Natural killer cell treated with Interleukin-12 subunit alpha and Interleukin-12 subunit beta and Interleukin-15 and Interleukin-18, amount 100 ng/mL, for 72 hours (primary cell): ENCODE data around the gene RNF212. TPM values are rescaled to one million over a fixed set of nuclear protein-coding genes. Genes with fewer than 3 reads are reported as not detected.
A peak's percentile ranks its signal among the peaks of the same experiment; 100 is the strongest.
"Not testable (repeated sequence)": the region's sequence is repeated elsewhere in the genome, so short reads cannot be mapped to it uniquely, and the experiment has no call there.

Experiments used
- ATAC-seq, 2 donors: fragments of 150-1000 bp; cut with Tn5 transposase in 1 of 2; sonication (Bioruptor Pico), chemical (Tn5 transposase) in 1 of 2; 2 replicates each; pipeline ENCODE4 v1.10.0; 2021
- DNase-seq: peaks from one replicate; pipeline ENCODE4 v3.0.0; 2022; ENCODE audit warnings: low spot score
- H3K27ac Mint-ChIP-seq, 2 donors: 1 replicate in 1 of 2; 2 replicates in 1 of 2; pipeline ENCODE4 v1.8.0; 2022; ENCODE audit warnings: mixed read lengths in 2 of 2, mild to moderate bottlenecking in 1 of 2, moderate library complexity in 1 of 2
- H3K27me3 Mint-ChIP-seq, 2 donors: 1 replicate in 1 of 2; 2 replicates in 1 of 2; pipeline ENCODE4 v1.8.0; 2022; ENCODE audit warnings: mixed read lengths in 2 of 2
- H3K36me3 Mint-ChIP-seq: one replicate; pipeline ENCODE4 v1.8.0; 2022; ENCODE audit warnings: mixed read lengths
- H3K4me1 Mint-ChIP-seq, 2 donors: 1 replicate in 1 of 2; 2 replicates in 1 of 2; pipeline ENCODE4 v1.8.0; 2022; ENCODE audit warnings: low read depth in 2 of 2, mixed read lengths in 2 of 2, mild to moderate bottlenecking in 1 of 2
- H3K4me3 Mint-ChIP-seq: one replicate; pipeline ENCODE4 v1.8.0; 2022; ENCODE audit warnings: mixed read lengths
- H3K9me3 Mint-ChIP-seq: 2 replicates; pipeline ENCODE4 v1.8.0; 2022; ENCODE audit warnings: mixed read lengths
- total RNA-seq, 2 donors: library from RNA; stranded (reverse); gene quantifications; one replicate each; pipeline ENCODE4 v1.2.3, GENCODE V29; 2022

RNF212 gene
- total RNA-seq, 2 donors from 2014 or later: 0.89 to 1.5 TPM

GRCh38 chr4:1136048-1136447 is 22.7 kb upstream of the RNF212 start:
- no peak for ATAC-seq
- Mint-ChIP-seq H3K27ac (peak overlapping the region in 1 of 2 donors; percentile 75), H3K4me1 (peaks cover 17 to 18% of the 10 kb centered on the region in 2 donors), H3K27me3 (no peaks in the 10 kb centered on the region), H3K9me3 (no peaks in the 10 kb centered on the region), H3K4me3 (peak overlapping the region; percentile 55), H3K36me3 (no peaks in the 10 kb centered on the region)
- no peak for DNase-seq

GRCh38 chr4:1133033-1133432 is 19.7 kb upstream of the RNF212 start:
- ATAC-seq: no peak
- H3K9me3 Mint-ChIP-seq: no peaks in the 10 kb centered on the region
- H3K27ac Mint-ChIP-seq: no peak overlapping the region
- no peaks in the 10 kb centered on the region for H3K36me3 Mint-ChIP-seq
- H3K4me1 Mint-ChIP-seq: peaks cover 17 to 19% of the 10 kb centered on the region in 2 donors
- DNase-seq: no peak
- H3K27me3 Mint-ChIP-seq: peaks cover 0 to 2% of the 10 kb centered on the region in 2 donors
- H3K4me3 Mint-ChIP-seq: no peak overlapping the region

- no peaks in the 10 kb centered on the region for H3K9me3 Mint-ChIP-seq
- H3K36me3 Mint-ChIP-seq: no peaks in the 10 kb centered on the region
- H3K27ac Mint-ChIP-seq: no peak overlapping the region
- ATAC-seq: peak; percentile 91 to 93
- no peak overlapping the region for H3K4me3 Mint-ChIP-seq
- peak; percentile 81 for DNase-seq
- H3K4me1 Mint-ChIP-seq: peaks cover 5 to 9% of the 10 kb centered on the region in 2 donors
- peaks cover 7 to 13% of the 10 kb centered on the region in 2 donors for H3K27me3 Mint-ChIP-seq
Observed at GRCh38 chr4:1130316-1131186, 17.2 kb upstream of the RNF212 start.

- DNase-seq: no peak
- Mint-ChIP-seq H3K36me3 (no peaks in the 10 kb centered on the region), H3K27me3 (peaks cover 7 to 13% of the 10 kb centered on the region in 2 donors), H3K4me1 (peaks cover 0 to 4% of the 10 kb centered on the region in 2 donors), H3K9me3 (no peaks in the 10 kb centered on the region), H3K27ac (no peak overlapping the region), H3K4me3 (no peak overlapping the region)
- no peak for ATAC-seq
Observed at GRCh38 chr4:1126506-1126905, 13.1 kb upstream of the RNF212 start.

- H3K27ac Mint-ChIP-seq: not testable (repeated sequence)
Observed at GRCh38 chr4:1125466-1125865, 12.1 kb upstream of the RNF212 start.

GRCh38 chr4:1124818-1125217 is 11.5 kb upstream of the RNF212 start:
- no peaks in the 10 kb centered on the region for H3K36me3 Mint-ChIP-seq
- DNase-seq (no peak), ATAC-seq (no peak)
- no peak overlapping the region for H3K4me3 Mint-ChIP-seq
- no peaks in the 10 kb centered on the region for H3K4me1 Mint-ChIP-seq
- no peak overlapping the region for H3K27ac Mint-ChIP-seq
- peaks cover 7 to 13% of the 10 kb centered on the region in 2 donors for H3K27me3 Mint-ChIP-seq
- no peaks in the 10 kb centered on the region for H3K9me3 Mint-ChIP-seq

More at GRCh38 chr4:1125466-1125865, 12.1 kb upstream of the RNF212 start:
- ATAC-seq, DNase-seq, H3K9me3 Mint-ChIP-seq, H3K4me3 Mint-ChIP-seq, H3K36me3 Mint-ChIP-seq, H3K4me1 Mint-ChIP-seq: not testable (repeated sequence)
- H3K27me3 Mint-ChIP-seq: peaks cover 7 to 13% of the 10 kb centered on the region in 2 donors

- H3K27me3 Mint-ChIP-seq: peaks cover 9 to 14% of the 10 kb centered on the region in 2 donors
- no peaks in the 10 kb centered on the region for H3K9me3 Mint-ChIP-seq
- H3K4me3 Mint-ChIP-seq: no peak overlapping the region
- ATAC-seq (no peak), DNase-seq (no peak)
- H3K4me1 Mint-ChIP-seq: no peaks in the 10 kb centered on the region
- no peaks in the 10 kb centered on the region for H3K36me3 Mint-ChIP-seq
- no peak overlapping the region for H3K27ac Mint-ChIP-seq
Observed at GRCh38 chr4:1122505-1122904, 9.1 kb upstream of the RNF212 start.

- Mint-ChIP-seq H3K4me1 (no peaks in the 10 kb centered on the region), H3K36me3 (no peaks in the 10 kb centered on the region), H3K27me3 (peaks cover 12 to 21% of the 10 kb centered on the region in 2 donors), H3K27ac (no peak overlapping the region), H3K9me3 (no peaks in the 10 kb centered on the region), H3K4me3 (no peak overlapping the region)
- DNase-seq: no peak
- ATAC-seq: no peak
Observed at GRCh38 chr4:1116838-1117237, 3.5 kb upstream of the RNF212 start.

GRCh38 chr4:1115528-1116293 is 2.3 kb upstream of the RNF212 start:
- Mint-ChIP-seq H3K4me3 (no peak overlapping the region), H3K36me3 (no peaks in the 10 kb centered on the region), H3K4me1 (no peaks in the 10 kb centered on the region), H3K9me3 (no peaks in the 10 kb centered on the region), H3K27ac (no peak overlapping the region), H3K27me3 (peaks cover 16 to 32% of the 10 kb centered on the region in 2 donors)
- DNase-seq (no peak), ATAC-seq (no peak)

- Mint-ChIP-seq H3K36me3 (no peaks in the 10 kb centered on the region), H3K27ac (no peak overlapping the region), H3K4me1 (no peaks in the 10 kb centered on the region), H3K9me3 (no peaks in the 10 kb centered on the region), H3K27me3 (peaks cover 21 to 40% of the 10 kb centered on the region in 2 donors), H3K4me3 (no peak overlapping the region)
- ATAC-seq (no peak), DNase-seq (no peak)
Observed at GRCh38 chr4:1112821-1113182, 562 bp downstream of the RNF212 start.

GRCh38 chr4:1112174-1112820 is 1.1 kb downstream of the RNF212 start:
- H3K4me1 Mint-ChIP-seq: no peaks in the 10 kb centered on the region
- DNase-seq (no peak), ATAC-seq (no peak)
- H3K36me3 Mint-ChIP-seq: no peaks in the 10 kb centered on the region
- no peak overlapping the region for H3K27ac Mint-ChIP-seq
- no peaks in the 10 kb centered on the region for H3K9me3 Mint-ChIP-seq
- peaks cover 19 to 35% of the 10 kb centered on the region in 2 donors for H3K27me3 Mint-ChIP-seq
- no peak overlapping the region for H3K4me3 Mint-ChIP-seq

- no peak overlapping the region for H3K4me3 Mint-ChIP-seq
- no peak for DNase-seq
- H3K27ac Mint-ChIP-seq: no peak overlapping the region
- H3K36me3 Mint-ChIP-seq: no peaks in the 10 kb centered on the region
- H3K9me3 Mint-ChIP-seq: no peaks in the 10 kb centered on the region
- ATAC-seq: no peak
- no peaks in the 10 kb centered on the region for H3K4me1 Mint-ChIP-seq
- peaks cover 15 to 25% of the 10 kb centered on the region in 2 donors for H3K27me3 Mint-ChIP-seq
Observed at GRCh38 chr4:1111259-1111809, 2.0 kb downstream of the RNF212 start.

- DNase-seq (no peak), ATAC-seq (no peak)
- Mint-ChIP-seq H3K36me3 (no peaks in the 10 kb centered on the region), H3K9me3 (no peaks in the 10 kb centered on the region), H3K27ac (no peak overlapping the region), H3K27me3 (peaks cover 13 to 25% of the 10 kb centered on the region in 2 donors), H3K4me1 (no peaks in the 10 kb centered on the region), H3K4me3 (no peak overlapping the region)
Observed at GRCh38 chr4:1109898-1110506, 3.4 kb downstream of the RNF212 start.
